ENCODE measurements around the gene RCAN3.

RCAN3 gene

GRCh38 chr1:24558455-24558854 is 55.8 kb downstream of the RCAN3 start:
- intact Hi-C loops (cut with DNase I; ENCODE audit: low total_unique reads) = no loop called here
- Histone ChIP-seq H3K36me3 (no peaks in the 10 kb centered on the region), H3K4me3 (no peak overlapping the region), H3K4me1 (peaks cover 0 to 21% (median 1%) of the 10 kb centered on the region in 4 donors), H3K27ac (no peak overlapping the region), H3K9me3 (no peaks in the 10 kb centered on the region), H3K27me3 (peaks cover 0 to 92% of the 10 kb centered on the region in 2 donors)
- DNase-seq = peak in 1 of 2 donors; percentile 46
- no peak for TF ChIP-seq CTCF (IDR thresholded peaks at IDR 0.05)

GRCh38 chr1:24558902-24559791 is 56.5 kb downstream of the RCAN3 start:
- Histone ChIP-seq H3K9me3 (no peaks in the 10 kb centered on the region), H3K4me1 (peaks cover 0 to 21% (median 1%) of the 10 kb centered on the region in 4 donors), H3K36me3 (no peaks in the 10 kb centered on the region), H3K27me3 (peaks cover 0 to 85% of the 10 kb centered on the region in 2 donors), H3K27ac (no peak overlapping the region), H3K4me3 (no peak overlapping the region)
- peak; percentile 44 to 66 for DNase-seq
- no peak for TF ChIP-seq CTCF (IDR thresholded peaks at IDR 0.05)
- intact Hi-C loops (cut with DNase I; ENCODE audit: low total_unique reads) = no loop called here

- H3K4me1 ChIP-seq = peaks cover 0 to 21% (median 1%) of the 10 kb centered on the region in 4 donors
- H3K27ac ChIP-seq = no peak overlapping the region
- no peaks in the 10 kb centered on the region for H3K36me3 ChIP-seq
- peaks cover 0 to 72% of the 10 kb centered on the region in 2 donors for H3K27me3 ChIP-seq
- no peaks in the 10 kb centered on the region for H3K9me3 ChIP-seq
- TF ChIP-seq CTCF (IDR thresholded peaks at IDR 0.05) = no peak
- DNase-seq = peak in 1 of 2 donors; percentile 15
- H3K4me3 ChIP-seq = no peak overlapping the region
- intact Hi-C loops (cut with DNase I; ENCODE audit: low total_unique reads) = no loop called here
Measured at GRCh38 chr1:24560361-24560760, 57.7 kb downstream of the RCAN3 start.

GRCh38 chr1:24562625-24563024 is 60.0 kb downstream of the RCAN3 start:
- intact Hi-C loops (cut with DNase I; ENCODE audit: low total_unique reads) = no loop called here
- no peaks in the 10 kb centered on the region for H3K36me3 ChIP-seq
- no peak overlapping the region for H3K27ac ChIP-seq
- peaks cover 0 to 52% of the 10 kb centered on the region in 2 donors for H3K27me3 ChIP-seq
- no peak overlapping the region for H3K4me3 ChIP-seq
- H3K4me1 ChIP-seq = peaks cover 0 to 9% (median 1%) of the 10 kb centered on the region in 4 donors
- DNase-seq = peak in 1 of 2 donors; percentile 34
- TF ChIP-seq CTCF (IDR thresholded peaks at IDR 0.05) = no peak
- no peaks in the 10 kb centered on the region for H3K9me3 ChIP-seq

DNA sequence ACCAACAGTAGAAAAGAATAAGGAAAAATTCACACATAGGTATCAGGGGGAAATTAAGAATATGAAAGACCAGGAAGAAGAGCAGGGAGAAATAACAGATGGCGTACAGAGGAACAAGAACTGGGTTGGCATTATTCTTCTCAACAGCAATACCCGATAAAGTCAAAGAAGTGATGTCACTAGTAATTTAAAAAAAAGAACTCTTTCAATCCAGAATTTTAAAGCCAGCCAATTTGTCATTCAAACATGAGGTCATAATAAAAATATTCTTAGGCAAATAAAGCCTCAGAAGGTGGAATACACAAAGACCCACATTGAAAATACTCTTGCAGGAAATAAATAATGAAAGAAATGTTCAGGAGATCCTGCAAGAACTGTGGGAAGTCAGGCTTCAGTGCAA is 62.1 kb downstream of the RCAN3 start:
- H3K4me3 ChIP-seq = no peak overlapping the region
- H3K27me3 ChIP-seq = peaks cover 0 to 35% of the 10 kb centered on the region in 2 donors
- H3K9me3 ChIP-seq = no peaks in the 10 kb centered on the region
- no peaks in the 10 kb centered on the region for H3K36me3 ChIP-seq
- intact Hi-C loops (cut with DNase I; ENCODE audit: low total_unique reads) = no loop called here
- H3K27ac ChIP-seq = no peak overlapping the region
- no peak for TF ChIP-seq CTCF (IDR thresholded peaks at IDR 0.05)
- H3K4me1 ChIP-seq = peaks cover 0 to 3% (median 0%) of the 10 kb centered on the region in 4 donors
- no peak for DNase-seq
